Keratinocyte (primary cell): ENCODE results near the gene GRB10. TPM values are rescaled to one million over a fixed set of nuclear protein-coding genes. Genes with fewer than 3 reads are reported as not detected.

Experiments
- DNase-seq: peaks from one replicate; pipeline ENCODE4 v3.0.0-alpha.2; 2011; ENCODE audit warnings: low read depth, missing footprints, low spot score
- FAIRE-seq: peaks from 2 replicates; lab custom pipeline; 2011; peaks lifted over from hg19 to GRCh38; lab: Jason Lieb, UNC
- H2AFZ ChIP-seq: 2 replicates; pipeline ENCODE4 v1.6.0; 2012; ENCODE audit warnings: low read length, control low read depth, inconsistent platforms; ENCODE audit not compliant: control insufficient read depth
- H3K27ac ChIP-seq: 2 replicates; pipeline ENCODE4 v1.5.1; 2011; ENCODE audit warnings: low read length; ENCODE audit not compliant: control insufficient read depth, insufficient read depth
- H3K27me3 ChIP-seq: 3 replicates; pipeline ENCODE4 v1.6.0; 2011; ENCODE audit warnings: low read length; ENCODE audit not compliant: control insufficient read depth, insufficient read depth; ENCODE audit errors: extremely low read depth
- H3K36me3 ChIP-seq, 2 experiments: 2 replicates in 1 of 2; 3 replicates in 1 of 2; pipeline ENCODE4 v1.5.1; 2011; ENCODE audit warnings: low read length in 2 of 2, mild to moderate bottlenecking in 1 of 2; ENCODE audit not compliant: control insufficient read depth in 2 of 2, insufficient read depth in 2 of 2; ENCODE audit errors: extremely low read depth in 1 of 2
- H3K4me1 ChIP-seq: 3 replicates; pipeline ENCODE4 v1.5.1; 2011; ENCODE audit warnings: low read length; ENCODE audit not compliant: control insufficient read depth, insufficient read depth; ENCODE audit errors: extremely low read depth
- H3K4me2 ChIP-seq: 3 replicates; pipeline ENCODE4 v1.6.0; 2011; ENCODE audit warnings: low read depth, low read length; ENCODE audit not compliant: control insufficient read depth, insufficient read depth; ENCODE audit errors: extremely low read depth
- H3K4me3 ChIP-seq, 3 experiments: fragments of 200-600 bp in 1 of 3; sonication (generic) in 1 of 3; 2 replicates in 2 of 3; 3 replicates in 1 of 3; pipeline ENCODE4 v1.5.1; 2011 to 2016; ENCODE audit warnings: low read length in 3 of 3, mild to moderate bottlenecking in 3 of 3, control low read depth in 2 of 3, inconsistent platforms in 1 of 3, low read depth in 1 of 3, mixed read lengths in 1 of 3, mixed run types in 1 of 3, moderate library complexity in 1 of 3; ENCODE audit not compliant: control insufficient read depth in 2 of 3, insufficient read depth in 2 of 3; ENCODE audit errors: extremely low read depth in 1 of 3
- H3K79me2 ChIP-seq: 2 replicates; pipeline ENCODE4 v1.6.0; 2012; ENCODE audit warnings: low read length; ENCODE audit not compliant: control insufficient read depth, insufficient read depth
- H3K9ac ChIP-seq: 3 replicates; pipeline ENCODE4 v1.6.0; 2011; ENCODE audit warnings: low read length; ENCODE audit not compliant: control insufficient read depth, insufficient read depth; ENCODE audit errors: extremely low read depth
- H3K9me1 ChIP-seq: 3 replicates; pipeline ENCODE4 v1.6.0; 2011; ENCODE audit warnings: low read length; ENCODE audit not compliant: control insufficient read depth, insufficient read depth; ENCODE audit errors: extremely low read depth
- H3K9me3 ChIP-seq: 2 replicates; pipeline ENCODE4 v1.5.1; 2012; ENCODE audit warnings: low read depth, low read length; ENCODE audit not compliant: control insufficient read depth
- H4K20me1 ChIP-seq: 3 replicates; pipeline ENCODE4 v1.6.0; 2011; ENCODE audit warnings: low read length; ENCODE audit not compliant: control insufficient read depth, insufficient read depth; ENCODE audit errors: extremely low read depth
- CTCF ChIP-seq, 3 experiments: IDR thresholded peaks in 1 of 3; conservative IDR thresholded peaks in 1 of 3; optimal IDR thresholded peaks in 1 of 3; 2 replicates in 2 of 3; 3 replicates in 1 of 3; pipeline versions ENCODE3 to v1.5.1; 2011; ENCODE audit warnings: low read length in 3 of 3, mild to moderate bottlenecking in 3 of 3, moderate library complexity in 2 of 3, control low read depth in 1 of 3, inconsistent platforms in 1 of 3; ENCODE audit not compliant: insufficient read depth in 2 of 3; ENCODE audit errors: extremely low read depth in 1 of 3
- EZH2 ChIP-seq: IDR thresholded peaks from one replicate; pipeline ENCODE4 v1.6.1; 2012; ENCODE audit warnings: inconsistent platforms, mild to moderate bottlenecking, low read length, moderate library complexity
- dilution Hi-C: fragments of 300-500 bp; cut with MboI; formaldehyde crosslinking; loops from one replicate; pipeline ENCODE4 v1.7.0; 2020; ENCODE audit warnings: low sequenced_read_pairs; ENCODE audit not compliant: extremely low pct_ligation_motif_present
- polyA plus RNA-seq, 5 experiments: library from polyadenylated mRNA; depleted of rRNA in 3 of 5; stranded (reverse) in 3 of 5; stranded (forward) in 1 of 5; unstranded in 1 of 5; fragments of >200 nt; gene quantifications; 1 replicate in 1 of 5; 2 replicates in 3 of 5; 3 replicates in 1 of 5; pipeline versions ENCODE4 v1.2.1 to v1.2.3, GENCODE V29; 2011 to 2012; ENCODE audit warnings: missing spikeins in 2 of 5, low read depth in 1 of 5, low replicate concordance in 1 of 5

Gene GRB10
- polyA plus RNA-seq, 1 donor (not counting 4 experiments of a cell fraction or from before 2014, with no cell fraction given) = 4.4 TPM

DNA sequence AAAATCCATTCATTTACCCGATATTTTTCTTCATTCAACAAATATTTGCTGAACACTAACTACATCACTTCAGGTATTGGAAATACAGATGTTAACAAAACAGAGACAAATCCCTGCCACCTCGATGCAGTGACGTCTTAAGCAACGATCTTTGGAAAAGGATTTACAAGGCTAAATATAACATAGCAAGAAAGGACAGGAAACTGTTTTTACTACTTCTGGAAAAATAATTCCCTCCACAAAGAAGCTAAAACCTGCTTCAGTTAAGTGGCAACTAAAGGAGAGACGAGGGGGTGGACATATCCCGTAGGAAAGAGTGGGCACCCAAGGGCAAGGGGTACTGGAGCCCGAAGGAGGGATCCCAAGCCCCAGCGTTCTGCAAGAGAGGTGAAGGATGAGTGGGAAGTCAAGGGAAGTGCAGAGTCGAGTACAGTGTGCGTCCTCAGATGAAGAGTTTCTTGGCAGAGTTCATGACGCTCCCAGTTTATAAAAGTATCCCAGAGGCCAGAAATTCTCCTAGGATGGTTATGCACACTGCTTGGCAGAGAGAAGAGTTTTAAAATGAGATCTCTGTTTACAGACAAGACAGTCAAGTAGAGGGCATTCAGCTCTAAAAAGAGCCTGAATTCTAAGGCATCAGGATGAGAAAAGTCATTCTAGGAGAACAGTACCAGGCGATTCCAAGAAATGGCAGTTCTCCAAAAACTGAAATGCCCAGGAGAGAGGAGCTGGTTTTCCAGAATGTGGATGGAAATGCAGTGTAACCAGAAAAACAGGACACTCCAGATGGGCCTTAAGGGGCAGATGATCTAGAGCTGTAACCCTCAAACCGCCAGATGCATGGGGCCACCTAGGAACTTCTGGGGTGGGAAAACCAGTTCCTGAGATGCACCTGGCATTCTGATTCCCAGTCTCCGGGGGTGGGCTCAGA, 97.3 kb downstream of the GRB10 start:
- no peak for DNase-seq
- TF ChIP-seq CTCF (optimal IDR thresholded peaks at IDR 0.05 in 1 of 3, IDR thresholded peaks at IDR 0.05 in 1 of 3, conservative IDR thresholded peaks at IDR 0.05 in 1 of 3; ENCODE audit: extremely low read depth in 1 of 3, insufficient read depth in 2 of 3, low read length in 3 of 3) = no peak
- TF ChIP-seq EZH2 = no peak
- no peak overlapping the region for H2AFZ ChIP-seq
- no peak overlapping the region for H3K27ac ChIP-seq
- H4K20me1 ChIP-seq = no peaks in the 10 kb centered on the region
- H3K79me2 ChIP-seq = no peaks in the 10 kb centered on the region
- H3K9me1 ChIP-seq = no peaks in the 10 kb centered on the region
- no peaks in the 10 kb centered on the region for H3K27me3 ChIP-seq
- H3K9me3 ChIP-seq = no peaks in the 10 kb centered on the region
- no peak overlapping the region for H3K9ac ChIP-seq
- H3K4me1 ChIP-seq = peaks cover 5% of the 10 kb centered on the region
- dilution Hi-C loops = no loop called here
- no peak overlapping the region for H3K4me2 ChIP-seq
- no peak for FAIRE-seq
- H3K4me3 ChIP-seq = no peak overlapping the region
- H3K36me3 ChIP-seq = no peaks in the 10 kb centered on the region

DNA sequence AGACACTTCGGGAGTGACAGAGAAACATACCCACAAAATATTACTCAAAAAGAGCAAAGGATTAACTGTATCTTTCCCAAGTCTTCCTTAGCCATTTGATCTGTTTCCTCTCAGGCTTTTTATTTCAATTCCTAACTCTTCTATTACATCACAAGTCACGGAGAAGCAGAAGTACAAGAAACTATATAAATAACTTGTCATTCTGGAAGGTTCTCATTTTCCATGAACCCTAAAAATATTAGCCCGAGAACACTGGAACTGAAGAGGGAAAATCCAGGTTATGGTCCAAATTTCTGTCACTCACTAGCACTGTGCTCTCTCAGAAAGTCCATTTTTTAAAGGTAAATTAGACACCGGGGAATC, 98.0 kb downstream of the GRB10 start:
- dilution Hi-C loops = no loop called here
- Histone ChIP-seq H3K27me3 (no peaks in the 10 kb centered on the region), H3K9me1 (no peaks in the 10 kb centered on the region), H4K20me1 (no peaks in the 10 kb centered on the region), H3K9ac (no peak overlapping the region), H3K4me1 (peaks cover 5% of the 10 kb centered on the region), H3K4me3 (no peak overlapping the region), H2AFZ (no peak overlapping the region), H3K9me3 (no peaks in the 10 kb centered on the region), H3K4me2 (no peak overlapping the region), H3K36me3 (no peaks in the 10 kb centered on the region), H3K79me2 (no peaks in the 10 kb centered on the region), H3K27ac (no peak overlapping the region)
- no peak for DNase-seq
- no peak for FAIRE-seq
- TF ChIP-seq CTCF (optimal IDR thresholded peaks at IDR 0.05 in 1 of 3, IDR thresholded peaks at IDR 0.05 in 1 of 3, conservative IDR thresholded peaks at IDR 0.05 in 1 of 3; ENCODE audit: extremely low read depth in 1 of 3, insufficient read depth in 2 of 3, low read length in 3 of 3) (no peak), EZH2 (no peak)
